Measurements from ENCODE around the gene IL17D.

DNA sequence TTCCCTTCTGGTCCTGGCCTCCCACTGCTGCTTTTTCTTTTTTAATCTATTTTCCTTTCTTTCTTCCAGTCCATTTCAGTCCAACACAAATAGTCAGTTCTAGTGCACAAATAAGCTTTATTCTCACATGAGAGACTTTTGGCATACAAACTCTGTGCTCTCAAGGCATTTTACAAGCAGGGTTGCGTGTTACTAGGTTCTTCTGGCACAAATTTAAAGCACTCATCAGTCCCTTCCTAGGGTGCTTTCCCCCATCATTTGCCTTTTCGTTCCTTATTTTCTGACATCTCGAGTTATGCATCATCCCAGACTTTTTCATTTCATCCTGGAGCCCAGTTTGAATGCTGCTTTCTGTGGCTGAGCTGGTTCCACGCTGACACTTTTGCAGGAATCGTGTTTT lies 29.8 kb upstream of the IL17D start:
- TF ChIP-seq, protein P1, sequence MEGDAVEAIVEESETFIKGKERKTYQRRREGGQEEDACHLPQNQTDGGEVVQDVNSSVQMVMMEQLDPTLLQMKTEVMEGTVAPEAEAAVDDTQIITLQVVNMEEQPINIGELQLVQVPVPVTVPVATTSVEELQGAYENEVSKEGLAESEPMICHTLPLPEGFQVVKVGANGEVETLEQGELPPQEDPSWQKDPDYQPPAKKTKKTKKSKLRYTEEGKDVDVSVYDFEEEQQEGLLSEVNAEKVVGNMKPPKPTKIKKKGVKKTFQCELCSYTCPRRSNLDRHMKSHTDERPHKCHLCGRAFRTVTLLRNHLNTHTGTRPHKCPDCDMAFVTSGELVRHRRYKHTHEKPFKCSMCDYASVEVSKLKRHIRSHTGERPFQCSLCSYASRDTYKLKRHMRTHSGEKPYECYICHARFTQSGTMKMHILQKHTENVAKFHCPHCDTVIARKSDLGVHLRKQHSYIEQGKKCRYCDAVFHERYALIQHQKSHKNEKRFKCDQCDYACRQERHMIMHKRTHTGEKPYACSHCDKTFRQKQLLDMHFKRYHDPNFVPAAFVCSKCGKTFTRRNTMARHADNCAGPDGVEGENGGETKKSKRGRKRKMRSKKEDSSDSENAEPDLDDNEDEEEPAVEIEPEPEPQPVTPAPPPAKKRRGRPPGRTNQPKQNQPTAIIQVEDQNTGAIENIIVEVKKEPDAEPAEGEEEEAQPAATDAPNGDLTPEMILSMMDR (IDR thresholded peaks at IDR 0.05), result no peak
- no peak for TF ChIP-seq POLR2A (IDR thresholded peaks at IDR 0.05)
